WTC11 (cell line): ENCODE results near the gene PRKCB.

Experiments used
- TEAD4 ChIP-seq: sonication (generic); formaldehyde crosslinking; IDR thresholded peaks from 2 replicates; pipeline ENCODE4 v1.8.0; 2022; ENCODE audit warnings: mild to moderate bottlenecking, missing genetic modification reagents
- USF2 ChIP-seq: sonication (generic); formaldehyde crosslinking; IDR thresholded peaks from 2 replicates; pipeline ENCODE4 v1.8.1; 2023; ENCODE audit warnings: mild to moderate bottlenecking, missing genetic modification reagents, moderate library complexity
- TF ChIP-seq, protein P1 (sequence below): sonication (generic); formaldehyde crosslinking; IDR thresholded peaks from 2 replicates; pipeline ENCODE4 v1.8.0; 2022; ENCODE audit warnings: mild to moderate bottlenecking, missing genetic modification reagents
- TF ChIP-seq, protein P2 (sequence below): fragments of 200-600 bp; IDR thresholded peaks from 2 replicates; pipeline ENCODE4 v1.8.0; 2022; ENCODE audit warnings: antibody characterized with exemption

GRCh38 chr16:23830276-23830675, 5.5 kb upstream of the PRKCB start:
- TF ChIP-seq, protein P1, sequence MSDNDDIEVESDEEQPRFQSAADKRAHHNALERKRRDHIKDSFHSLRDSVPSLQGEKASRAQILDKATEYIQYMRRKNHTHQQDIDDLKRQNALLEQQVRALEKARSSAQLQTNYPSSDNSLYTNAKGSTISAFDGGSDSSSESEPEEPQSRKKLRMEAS (CRISPR knock-in tag), result no peak
- TF ChIP-seq, protein P2, sequence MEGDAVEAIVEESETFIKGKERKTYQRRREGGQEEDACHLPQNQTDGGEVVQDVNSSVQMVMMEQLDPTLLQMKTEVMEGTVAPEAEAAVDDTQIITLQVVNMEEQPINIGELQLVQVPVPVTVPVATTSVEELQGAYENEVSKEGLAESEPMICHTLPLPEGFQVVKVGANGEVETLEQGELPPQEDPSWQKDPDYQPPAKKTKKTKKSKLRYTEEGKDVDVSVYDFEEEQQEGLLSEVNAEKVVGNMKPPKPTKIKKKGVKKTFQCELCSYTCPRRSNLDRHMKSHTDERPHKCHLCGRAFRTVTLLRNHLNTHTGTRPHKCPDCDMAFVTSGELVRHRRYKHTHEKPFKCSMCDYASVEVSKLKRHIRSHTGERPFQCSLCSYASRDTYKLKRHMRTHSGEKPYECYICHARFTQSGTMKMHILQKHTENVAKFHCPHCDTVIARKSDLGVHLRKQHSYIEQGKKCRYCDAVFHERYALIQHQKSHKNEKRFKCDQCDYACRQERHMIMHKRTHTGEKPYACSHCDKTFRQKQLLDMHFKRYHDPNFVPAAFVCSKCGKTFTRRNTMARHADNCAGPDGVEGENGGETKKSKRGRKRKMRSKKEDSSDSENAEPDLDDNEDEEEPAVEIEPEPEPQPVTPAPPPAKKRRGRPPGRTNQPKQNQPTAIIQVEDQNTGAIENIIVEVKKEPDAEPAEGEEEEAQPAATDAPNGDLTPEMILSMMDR, result no peak
- no peak for TF ChIP-seq TEAD4 (CRISPR knock-in tag)
- no peak for TF ChIP-seq USF2 (CRISPR knock-in tag)
